HepG2 (cell line): ENCODE measurements around the gene CTNND2. TPM values are rescaled to one million over a fixed set of nuclear protein-coding genes. Genes with fewer than 3 reads are reported as not detected.

Source experiments
- ATAC-seq: fragments of 200-7000 bp; cut with Tn5 transposase; 3 replicates; pipeline ENCODE4 v1.9.1; 2020; ENCODE audit warnings: mild to moderate bottlenecking, moderate library complexity
- BruUV-seq: library from RNA; stranded (reverse); fragments of 400-500 nt; replicated peaks from 2 replicates; lab custom pipeline; 2021; lab: Mats Ljungman, UMichigan
- CTCF ChIA-PET: fragments of 300-600 bp; formaldehyde crosslinking; extraction: SDS; loops from one replicate; lab custom pipeline; 2021; ENCODE audit warnings: low total read pairs, inconsistent platforms, low intra/inter-chr PET ratio; lab: Yijun Ruan, JAX
- POLR2A ChIA-PET: fragments of 350-600 bp; sonication (Branson Sonifier 250); formaldehyde crosslinking; loops from one replicate; lab custom pipeline; 2020; ENCODE audit warnings: antibody characterized with exemption, inconsistent platforms; lab: Yijun Ruan, JAX
- DNase-seq: peaks from one replicate; pipeline ENCODE4 v3.0.0-alpha.2; 2015; ENCODE audit warnings: low spot score
- FAIRE-seq: peaks from 3 replicates; lab custom pipeline; 2011; peaks lifted over from hg19 to GRCh38; lab: Jason Lieb, UNC
- H2AFZ ChIP-seq: one replicate; pipeline ENCODE4 v1.6.1; 2011; ENCODE audit warnings: low read length, inconsistent platforms
- H3K27ac ChIP-seq: fragments of 300-600 bp; 3 replicates; pipeline ENCODE4 v1.8.0; 2011; ENCODE audit warnings: mixed run types, mild to moderate bottlenecking, mixed read lengths, low read length, inconsistent platforms; ENCODE audit not compliant: insufficient read depth; ENCODE audit errors: extremely low read length
- H3K27me3 ChIP-seq, 2 experiments: fragments of 200-600 bp in 1 of 2; 2 replicates in 1 of 2; 3 replicates in 1 of 2; pipeline versions ENCODE4 v1.6.0 to v1.8.0; 2011; ENCODE audit warnings: low read length in 2 of 2, mild to moderate bottlenecking in 2 of 2, moderate library complexity in 2 of 2, inconsistent platforms in 1 of 2; ENCODE audit not compliant: insufficient read depth in 2 of 2, control insufficient read depth in 1 of 2
- H3K36me3 ChIP-seq, 2 experiments: fragments of 200-600 bp in 1 of 2; replicated peaks in 1 of 2; 2 replicates in 1 of 2; 3 replicates in 1 of 2; pipeline versions ENCODE4 v1.5.1 to v1.8.0; 2011; ENCODE audit warnings: low read length in 2 of 2, inconsistent platforms in 1 of 2; ENCODE audit not compliant: insufficient read depth in 2 of 2, control insufficient read depth in 1 of 2
- H3K4me1 ChIP-seq: 2 replicates; pipeline ENCODE4 v1.5.1; 2012; ENCODE audit warnings: low read length, inconsistent platforms; ENCODE audit not compliant: insufficient read depth
- H3K4me2 ChIP-seq: 2 replicates; pipeline ENCODE4 v1.6.0; 2011; ENCODE audit warnings: low read depth, low read length, inconsistent platforms
- H3K4me3 ChIP-seq, 3 experiments: fragments of 200-600 bp in 1 of 3; sonication (generic), shearing (Covaris generic) in 1 of 3; replicated peaks in 1 of 3; 2 replicates each; pipeline ENCODE4 v1.5.1; 2011 to 2016; ENCODE audit warnings: low read length in 3 of 3, inconsistent platforms in 2 of 3, low read depth in 2 of 3, mild to moderate bottlenecking in 2 of 3, control low read depth in 1 of 3, mixed read lengths in 1 of 3; ENCODE audit not compliant: insufficient read depth in 1 of 3
- H3K79me2 ChIP-seq: one replicate; pipeline ENCODE4 v1.6.1; 2011; ENCODE audit warnings: low read length, inconsistent platforms; ENCODE audit not compliant: insufficient read depth
- H3K9ac ChIP-seq: 2 replicates; pipeline ENCODE4 v1.6.0; 2011; ENCODE audit warnings: mild to moderate bottlenecking, low read depth, low read length, inconsistent platforms; ENCODE audit not compliant: insufficient read depth
- H3K9me3 ChIP-seq: 2 replicates; pipeline ENCODE4 v1.5.1; 2012; ENCODE audit warnings: mild to moderate bottlenecking, low read length
- H4K20me1 ChIP-seq: 2 replicates; pipeline ENCODE4 v1.6.0; 2011; ENCODE audit warnings: inconsistent platforms, mild to moderate bottlenecking, low read length, moderate library complexity; ENCODE audit not compliant: insufficient read depth
- AHR ChIP-seq: IDR thresholded peaks from 2 replicates; pipeline ENCODE4 v1.6.1; 2018; ENCODE audit warnings: missing genetic modification reagents, missing compliant biosample characterization
- LCORL ChIP-seq, 2 experiments: fragments of 450-650 bp in 1 of 2; sonication (generic) in 1 of 2; formaldehyde crosslinking in 1 of 2; IDR thresholded peaks; 2 replicates each; pipeline versions ENCODE4 v1.5.0 to v1.6.1; 2017 to 2020; ENCODE audit warnings: antibody characterized with exemption in 1 of 2, missing genetic modification reagents in 1 of 2
- MEF2D ChIP-seq: sonication (generic); formaldehyde crosslinking; IDR thresholded peaks from 2 replicates; pipeline ENCODE4 v1.5.1; 2020; ENCODE audit warnings: mild to moderate bottlenecking, missing genetic modification reagents
- NFKB2 ChIP-seq: sonication (generic); formaldehyde crosslinking; IDR thresholded peaks from 2 replicates; pipeline ENCODE4 v1.4.0; 2020; ENCODE audit warnings: missing genetic modification reagents, borderline replicate concordance
- PPARG ChIP-seq: conservative IDR thresholded peaks from 2 replicates; pipeline ENCODE4 v1.6.1; 2016; ENCODE audit warnings: missing biosample characterization, missing genetic modification reagents
- RARG ChIP-seq: sonication (generic); formaldehyde crosslinking; IDR thresholded peaks from 2 replicates; pipeline ENCODE4 v1.4.0; 2020; ENCODE audit warnings: low read depth, mild to moderate bottlenecking, missing genetic modification reagents
- SOX5 ChIP-seq: IDR thresholded peaks from 2 replicates; pipeline ENCODE4 v1.6.1; 2016; ENCODE audit warnings: borderline replicate concordance
- ZNF282 ChIP-seq: fragments of 450-650 bp; IDR thresholded peaks from 2 replicates; pipeline ENCODE4 v1.6.1; 2018; ENCODE audit not compliant: partially characterized antibody
- ZNF296 ChIP-seq: sonication (generic); formaldehyde crosslinking; conservative IDR thresholded peaks from 2 replicates; pipeline ENCODE4 v1.5.0; 2020; ENCODE audit warnings: mild to moderate bottlenecking, missing genetic modification reagents
- ZNF382 ChIP-seq: sonication (generic); formaldehyde crosslinking; IDR thresholded peaks from 2 replicates; pipeline ENCODE4 v1.5.0; 2020; ENCODE audit warnings: missing genetic modification reagents, mild to moderate bottlenecking, borderline replicate concordance
- ZNF619 ChIP-seq: sonication (generic); formaldehyde crosslinking; IDR thresholded peaks from 2 replicates; pipeline ENCODE4 v1.4.0; 2020; ENCODE audit warnings: mild to moderate bottlenecking, missing genetic modification reagents
- ZNF713 ChIP-seq: sonication (generic); formaldehyde crosslinking; IDR thresholded peaks from 2 replicates; pipeline ENCODE4 v1.4.0; 2020; ENCODE audit warnings: mild to moderate bottlenecking, missing genetic modification reagents
- ZSCAN20 ChIP-seq: sonication (generic); formaldehyde crosslinking; IDR thresholded peaks from 2 replicates; pipeline ENCODE4 v1.4.0; 2020; ENCODE audit warnings: missing genetic modification reagents, mild to moderate bottlenecking, borderline replicate concordance
- ZSCAN31 ChIP-seq: sonication (generic); formaldehyde crosslinking; IDR thresholded peaks from 2 replicates; pipeline ENCODE4 v1.5.0; 2020; ENCODE audit warnings: low read depth, mild to moderate bottlenecking, missing genetic modification reagents
- WGBS: methylation state at CpG from one replicate; pipeline ENCODE4 v1.1.6; 2017; ENCODE audit warnings: low lambda C conversion rate; 5-methylcytosine and 5-hydroxymethylcytosine counted together
- in situ Hi-C: cut with HindIII; loops from 2 replicates; pipeline ENCODE4 v1.10.0; 2017; ENCODE audit warnings: low pct_unique_long_range_greater_than_20kb; ENCODE audit not compliant: extremely low pct_ligation_motif_present
- intact Hi-C: fragments of 100-400 bp; cut with micrococcal nuclease; formaldehyde crosslinking; loops from one replicate; pipeline ENCODE4 v1.10.0; 2022; ENCODE audit not compliant: unreplicated experiment
- polyA plus RNA-seq, 8 experiments: library from polyadenylated mRNA; depleted of rRNA in 3 of 8; stranded (reverse) in 7 of 8; unstranded in 1 of 8; fragments of >200 nt; fragmentation: Illumina TruSeq in 4 of 8; extraction: Trizol in 4 of 8; gene quantifications; 2 replicates each; pipeline versions ENCODE4 v1.2.1 to v1.2.3, GENCODE V29; 2011 to 2016; ENCODE audit warnings: low read depth in 4 of 8, missing spikeins in 1 of 8, mixed read lengths in 1 of 8; ENCODE audit not compliant: insufficient read depth in 1 of 8
- total RNA-seq, 5 experiments: library from RNA; depleted of rRNA; stranded (reverse); fragments of >200 nt; fragmentation: Illumina TruSeq; extraction: Trizol; gene quantifications; 2 replicates each; pipeline ENCODE4 v1.2.3, GENCODE V29; 2016; ENCODE audit warnings: low read depth in 1 of 5
- TF ChIP-seq, protein P1 (sequence below): sonication (generic); formaldehyde crosslinking; IDR thresholded peaks from 2 replicates; pipeline ENCODE4 v1.8.1; 2023; ENCODE audit warnings: mild to moderate bottlenecking, missing genetic modification reagents
- TF ChIP-seq, protein P2 (sequence below): IDR thresholded peaks from 2 replicates; pipeline ENCODE4 v1.6.1; 2016; ENCODE audit warnings: mild to moderate bottlenecking

The CTNND2 gene
- total and polyA plus RNA-seq, 2 of the 13 experiments (the other 11 are each of a cell fraction or from before 2014, with no cell fraction given), result not detected

DNA sequence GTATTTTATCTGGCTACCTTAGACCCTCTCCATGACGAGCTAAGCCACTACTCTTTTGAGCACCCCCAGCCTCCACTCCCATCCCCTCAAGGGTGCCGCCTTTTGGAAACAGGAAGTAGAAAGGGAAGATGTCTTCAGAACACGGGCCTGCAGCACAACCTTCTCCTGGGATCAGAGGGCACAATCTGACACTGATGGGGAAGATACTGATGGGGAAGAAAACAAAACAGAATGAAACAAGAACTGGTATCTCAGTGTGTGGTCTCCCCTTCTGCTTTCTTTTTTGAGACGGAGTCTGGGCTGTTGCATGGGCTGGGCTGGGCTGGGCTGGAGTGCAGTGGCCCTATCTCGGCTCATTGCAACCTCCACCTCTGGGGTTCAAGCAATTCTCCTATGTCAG is 603.5 kb downstream of the CTNND2 start:
- in situ Hi-C loops (no loop called here), intact Hi-C loops (no loop called here)
- Histone ChIP-seq H3K4me2 (no peak overlapping the region), H2AFZ (no peak overlapping the region), H3K9ac (no peak overlapping the region), H3K27me3 (no peaks in the 10 kb centered on the region; a peak in 1 of 5 replicates), H3K4me3 (no peak overlapping the region), H3K9me3 (no peaks in the 10 kb centered on the region), H3K4me1 (no peaks in the 10 kb centered on the region), H3K27ac (no peak overlapping the region), H4K20me1 (no peaks in the 10 kb centered on the region), H3K79me2 (no peaks in the 10 kb centered on the region), H3K36me3 (no peaks in the 10 kb centered on the region)
- TF ChIP-seq ZNF296 (CRISPR knock-in tag), result no peak
- 13% methylated on average over 5 of the region's 5 CpGs for WGBS
- BruUV-seq, result no TSS peak
- DNase-seq (no peak), ATAC-seq (no peak), FAIRE-seq (no peak)
- POLR2A ChIA-PET, result no interaction called here
- CTCF ChIA-PET, result no interaction called here

DNA sequence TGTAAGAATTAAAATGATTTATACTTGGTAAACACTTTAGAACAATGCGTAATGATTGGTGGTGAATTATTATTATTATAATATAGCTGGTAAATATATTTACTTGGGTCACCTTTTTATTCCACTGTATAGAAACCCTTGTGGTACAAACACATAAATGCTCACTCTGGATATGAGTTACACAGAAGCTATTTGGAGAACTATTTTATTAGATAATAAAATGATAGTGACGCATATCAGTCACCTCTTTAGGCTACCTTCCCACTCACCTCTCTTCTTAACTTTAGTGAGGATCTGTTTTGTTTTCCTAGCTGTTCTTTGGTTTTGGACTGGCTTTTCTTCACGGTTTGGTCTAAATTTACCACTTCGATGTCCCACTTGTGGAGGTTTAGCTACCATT is 605.4 kb downstream of the CTNND2 start:
- FAIRE-seq (no peak), ATAC-seq (no peak), DNase-seq (no peak)
- intact Hi-C loops, result no loop called here
- Histone ChIP-seq H3K79me2 (no peaks in the 10 kb centered on the region), H3K9ac (no peak overlapping the region), H3K27ac (no peak overlapping the region), H3K4me3 (no peak overlapping the region), H2AFZ (no peak overlapping the region), H4K20me1 (no peaks in the 10 kb centered on the region), H3K36me3 (no peaks in the 10 kb centered on the region), H3K9me3 (no peaks in the 10 kb centered on the region), H3K4me1 (no peaks in the 10 kb centered on the region), H3K4me2 (no peak overlapping the region), H3K27me3 (no peaks in the 10 kb centered on the region)
- TF ChIP-seq ZSCAN20 (CRISPR knock-in tag) (no peak), PPARG (CRISPR knock-in tag) (no peak), ZSCAN31 (CRISPR knock-in tag) (no peak), NFKB2 (CRISPR knock-in tag) (no peak), MEF2D (CRISPR knock-in tag) (no peak), AHR (CRISPR knock-in tag) (no peak), ZNF382 (no peak), ZNF282 (no peak), ZNF619 (CRISPR knock-in tag) (no peak), ZNF713 (no peak), LCORL (IDR thresholded peaks at IDR 0.05) (no peak), LCORL (CRISPR knock-in tag; IDR thresholded peaks at IDR 0.05) (no peak), SOX5 (CRISPR knock-in tag) (no peak), RARG (no peak)
- TF ChIP-seq, protein P1, sequence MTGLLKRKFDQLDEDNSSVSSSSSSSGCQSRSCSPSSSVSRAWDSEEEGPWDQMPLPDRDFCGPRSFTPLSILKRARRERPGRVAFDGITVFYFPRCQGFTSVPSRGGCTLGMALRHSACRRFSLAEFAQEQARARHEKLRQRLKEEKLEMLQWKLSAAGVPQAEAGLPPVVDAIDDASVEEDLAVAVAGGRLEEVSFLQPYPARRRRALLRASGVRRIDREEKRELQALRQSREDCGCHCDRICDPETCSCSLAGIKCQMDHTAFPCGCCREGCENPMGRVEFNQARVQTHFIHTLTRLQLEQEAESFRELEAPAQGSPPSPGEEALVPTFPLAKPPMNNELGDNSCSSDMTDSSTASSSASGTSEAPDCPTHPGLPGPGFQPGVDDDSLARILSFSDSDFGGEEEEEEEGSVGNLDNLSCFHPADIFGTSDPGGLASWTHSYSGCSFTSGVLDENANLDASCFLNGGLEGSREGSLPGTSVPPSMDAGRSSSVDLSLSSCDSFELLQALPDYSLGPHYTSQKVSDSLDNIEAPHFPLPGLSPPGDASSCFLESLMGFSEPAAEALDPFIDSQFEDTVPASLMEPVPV (CRISPR knock-in tag), result no peak
- TF ChIP-seq, protein P2, sequence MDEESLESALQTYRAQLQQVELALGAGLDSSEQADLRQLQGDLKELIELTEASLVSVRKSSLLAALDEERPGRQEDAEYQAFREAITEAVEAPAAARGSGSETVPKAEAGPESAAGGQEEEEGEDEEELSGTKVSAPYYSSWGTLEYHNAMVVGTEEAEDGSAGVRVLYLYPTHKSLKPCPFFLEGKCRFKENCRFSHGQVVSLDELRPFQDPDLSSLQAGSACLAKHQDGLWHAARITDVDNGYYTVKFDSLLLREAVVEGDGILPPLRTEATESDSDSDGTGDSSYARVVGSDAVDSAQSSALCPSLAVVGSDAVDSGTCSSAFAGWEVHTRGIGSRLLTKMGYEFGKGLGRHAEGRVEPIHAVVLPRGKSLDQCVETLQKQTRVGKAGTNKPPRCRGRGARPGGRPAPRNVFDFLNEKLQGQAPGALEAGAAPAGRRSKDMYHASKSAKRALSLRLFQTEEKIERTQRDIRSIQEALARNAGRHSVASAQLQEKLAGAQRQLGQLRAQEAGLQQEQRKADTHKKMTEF (CRISPR knock-in tag), result no peak
- in situ Hi-C loops, result no loop called here
- 47% methylated on average over 4 of the region's 4 CpGs for WGBS
- ChIA-PET CTCF (no interaction called here), POLR2A (no interaction called here)
- BruUV-seq, result no TSS peak
